K562 (cell line): ENCODE data around the gene UPK3BL1.
"Not testable (repeated sequence)": the region's sequence is repeated elsewhere in the genome, so short reads cannot be mapped to it uniquely, and the experiment has no call there.

Experiments
- FIP1L1 ChIP-seq: fragments of 200-400 bp; formaldehyde crosslinking; IDR thresholded peaks from 2 replicates; pipeline ENCODE4 v1.6.1; 2018; ENCODE audit warnings: mild to moderate bottlenecking, low read depth, low read length; ENCODE audit not compliant: poor library complexity, severe bottlenecking
- JUND ChIP-seq, 2 experiments: IDR thresholded peaks; 2 replicates in 1 of 2; 3 replicates in 1 of 2; pipeline ENCODE4 v1.6.1; 2011; ENCODE audit warnings: borderline replicate concordance in 2 of 2, low read depth in 2 of 2, low read length in 2 of 2, improper control_type of control experiment in 1 of 2, missing biosample characterization in 1 of 2, missing genetic modification characterization in 1 of 2, missing genetic modification reagents in 1 of 2
- LEF1 ChIP-seq: fragments of 450-650 bp; IDR thresholded peaks from 2 replicates; pipeline ENCODE4 v1.6.1; 2016; ENCODE audit warnings: mild to moderate bottlenecking
- MTA2 ChIP-seq: fragments of 450-650 bp; IDR thresholded peaks from 2 replicates; pipeline ENCODE4 v1.6.1; 2016; ENCODE audit warnings: low read depth
- NR3C1 ChIP-seq: sonication (generic); formaldehyde crosslinking; IDR thresholded peaks from 2 replicates; pipeline ENCODE4 v1.8.1; 2022; ENCODE audit warnings: missing genetic modification reagents
- TF ChIP-seq, protein P1 (sequence below), 3 experiments: IDR thresholded peaks in 2 of 3; conservative IDR thresholded peaks in 1 of 3; 2 replicates each; pipeline ENCODE4 v1.5.1; 2011 to 2012; ENCODE audit warnings: low read length in 3 of 3, mild to moderate bottlenecking in 3 of 3, control low read depth in 2 of 3, improper control_type of control experiment in 1 of 3, inconsistent platforms in 1 of 3, low read depth in 1 of 3, mixed read lengths in 1 of 3, moderate library complexity in 1 of 3; ENCODE audit not compliant: insufficient read depth in 2 of 3

DNA sequence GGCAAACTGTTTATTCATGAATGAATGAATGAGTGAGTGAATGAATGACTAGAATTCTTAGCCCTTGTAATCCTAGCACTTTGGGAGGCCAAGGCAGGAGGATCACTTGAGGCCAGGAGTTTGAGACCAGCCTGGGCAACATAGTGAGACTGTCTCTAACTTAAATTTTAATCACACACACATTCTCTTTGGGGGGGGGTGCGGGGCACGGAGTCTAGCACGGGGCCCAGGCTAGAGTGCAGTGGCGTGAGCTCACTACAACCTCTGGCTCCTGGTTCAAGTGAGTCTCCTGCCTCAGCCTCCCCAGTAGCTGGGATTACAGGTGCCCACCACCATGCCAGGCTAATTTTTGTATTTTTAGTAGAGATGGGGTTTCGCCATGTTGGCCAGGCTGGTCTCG, 48.0 kb upstream of the UPK3BL1 start:
- TF ChIP-seq MTA2; LEF1; JUND (IDR thresholded peaks at IDR 0.05; ENCODE audit: borderline replicate concordance, low read depth, low read length); JUND (tag; IDR thresholded peaks at IDR 0.05; ENCODE audit: borderline replicate concordance, low read depth, low read length); NR3C1 (CRISPR knock-in tag); FIP1L1: not testable (repeated sequence)
- TF ChIP-seq, protein P1, sequence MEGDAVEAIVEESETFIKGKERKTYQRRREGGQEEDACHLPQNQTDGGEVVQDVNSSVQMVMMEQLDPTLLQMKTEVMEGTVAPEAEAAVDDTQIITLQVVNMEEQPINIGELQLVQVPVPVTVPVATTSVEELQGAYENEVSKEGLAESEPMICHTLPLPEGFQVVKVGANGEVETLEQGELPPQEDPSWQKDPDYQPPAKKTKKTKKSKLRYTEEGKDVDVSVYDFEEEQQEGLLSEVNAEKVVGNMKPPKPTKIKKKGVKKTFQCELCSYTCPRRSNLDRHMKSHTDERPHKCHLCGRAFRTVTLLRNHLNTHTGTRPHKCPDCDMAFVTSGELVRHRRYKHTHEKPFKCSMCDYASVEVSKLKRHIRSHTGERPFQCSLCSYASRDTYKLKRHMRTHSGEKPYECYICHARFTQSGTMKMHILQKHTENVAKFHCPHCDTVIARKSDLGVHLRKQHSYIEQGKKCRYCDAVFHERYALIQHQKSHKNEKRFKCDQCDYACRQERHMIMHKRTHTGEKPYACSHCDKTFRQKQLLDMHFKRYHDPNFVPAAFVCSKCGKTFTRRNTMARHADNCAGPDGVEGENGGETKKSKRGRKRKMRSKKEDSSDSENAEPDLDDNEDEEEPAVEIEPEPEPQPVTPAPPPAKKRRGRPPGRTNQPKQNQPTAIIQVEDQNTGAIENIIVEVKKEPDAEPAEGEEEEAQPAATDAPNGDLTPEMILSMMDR (IDR thresholded peaks at IDR 0.05 in 2 of 3, conservative IDR thresholded peaks at IDR 0.05 in 1 of 3; ENCODE audit: insufficient read depth in 2 of 3, low read depth in 1 of 3, low read length in 3 of 3), result not testable (repeated sequence)
